HG03571 (cell line): Measurements from ENCODE around the gene ANKRD31.
"Not testable (repeated sequence)": the region's sequence is repeated elsewhere in the genome, so short reads cannot be mapped to it uniquely, and the experiment has no call there.

ENCODE experiments used
- ATAC-seq: cut with Tn5 transposase; IDR thresholded peaks from one replicate; pipeline ENCODE4 v1.9.1; 2021; ENCODE audit not compliant: unreplicated experiment

Gene ANKRD31

GRCh38 chr5:75235711-75236110 lies 967 bp downstream of the ANKRD31 start:
- ATAC-seq, result no peak

DNA sequence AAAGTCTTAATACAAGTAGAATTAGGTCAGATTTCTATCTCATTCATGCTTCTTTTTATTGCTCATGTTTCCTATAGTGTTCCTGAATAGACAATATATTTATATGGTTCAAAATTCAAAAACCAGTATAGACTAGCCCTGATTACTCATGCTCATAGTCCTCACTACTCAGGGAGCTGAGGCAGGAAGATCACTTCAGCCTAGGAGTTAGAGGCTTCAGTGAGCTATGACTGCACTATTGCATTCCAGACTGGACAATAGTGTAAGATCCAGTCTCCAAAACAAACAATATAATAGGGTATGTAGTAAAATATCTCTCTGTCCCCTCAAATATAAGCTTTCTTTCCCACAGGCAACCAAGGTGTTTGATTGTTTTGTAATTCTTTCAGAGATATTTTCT lies 2.4 kb downstream of the ANKRD31 start:
- no peak for ATAC-seq

DNA sequence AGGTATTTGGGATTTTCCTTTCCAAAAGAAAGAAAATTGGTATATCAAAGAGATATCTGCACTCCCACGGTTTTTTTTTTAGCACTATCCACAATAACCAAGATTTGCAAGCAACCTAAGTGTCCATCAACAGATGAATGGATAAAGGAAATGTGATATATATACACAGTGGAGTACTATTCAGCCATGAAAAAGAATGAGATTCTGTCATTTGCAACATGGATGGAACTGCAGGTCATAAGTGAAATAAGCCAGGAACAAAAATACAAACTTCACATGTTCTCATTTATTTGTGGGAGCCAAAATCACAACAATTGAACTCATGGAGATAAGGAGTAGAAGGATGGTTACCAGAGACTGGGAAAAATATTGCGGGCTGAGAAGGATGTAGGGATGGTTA lies 9.8 kb downstream of the ANKRD31 start:
- ATAC-seq, result no peak

DNA sequence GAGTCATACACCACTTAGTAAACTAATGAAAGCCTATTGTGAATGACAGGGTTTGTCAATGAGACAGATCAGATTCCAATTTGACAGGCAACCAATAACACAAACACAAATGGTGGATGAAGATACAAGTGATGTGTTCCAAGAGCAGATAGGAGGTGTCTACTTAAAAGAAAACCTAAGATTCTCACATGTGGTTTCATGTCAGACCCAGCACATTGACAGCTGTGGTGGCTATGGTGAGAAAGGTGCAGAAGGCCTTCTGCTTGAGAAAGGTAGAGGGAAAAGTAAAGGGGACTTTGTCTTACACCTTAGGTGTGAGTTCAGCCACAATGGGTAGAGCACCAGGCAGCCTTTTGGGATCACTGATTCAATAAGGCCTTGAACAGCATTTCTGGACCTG lies 11.2 kb downstream of the ANKRD31 start:
- ATAC-seq, result no peak

- not testable (repeated sequence) for ATAC-seq
These were observed 15.9 kb downstream of the ANKRD31 start for GRCh38 chr5:75220787-75221186.

DNA sequence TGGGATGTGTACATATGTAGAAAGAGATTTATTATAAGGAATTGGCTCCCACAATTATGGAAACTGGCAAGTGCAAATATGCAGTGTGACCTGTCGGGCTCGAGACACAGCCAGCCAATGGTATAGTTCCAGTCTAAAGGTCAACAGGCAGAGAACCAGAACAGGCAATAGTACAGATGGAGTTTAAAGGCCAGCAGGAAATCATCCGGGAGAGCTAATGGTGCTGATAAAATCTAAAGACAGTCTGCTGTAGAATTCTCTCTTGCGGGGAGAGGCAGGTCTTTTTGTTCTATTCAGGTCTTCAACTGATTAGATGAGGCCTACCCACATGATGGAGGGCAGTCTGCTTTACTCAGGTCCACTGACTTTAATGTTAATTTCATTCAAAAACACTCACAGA lies 21.8 kb downstream of the ANKRD31 start:
- ATAC-seq, result no peak

GRCh38 chr5:75214409-75214808 lies 22.3 kb downstream of the ANKRD31 start:
- no peak for ATAC-seq

GRCh38 chr5:75203604-75204003 lies 33.1 kb downstream of the ANKRD31 start:
- ATAC-seq, result no peak

GRCh38 chr5:75202935-75203334 lies 33.7 kb downstream of the ANKRD31 start:
- ATAC-seq, result no peak

GRCh38 chr5:75200776-75201175 lies 35.9 kb downstream of the ANKRD31 start:
- ATAC-seq, result no peak

GRCh38 chr5:75199946-75200345 lies 36.7 kb downstream of the ANKRD31 start:
- no peak for ATAC-seq

- no peak for ATAC-seq
These were observed 37.6 kb downstream of the ANKRD31 start for GRCh38 chr5:75199071-75199470.

DNA sequence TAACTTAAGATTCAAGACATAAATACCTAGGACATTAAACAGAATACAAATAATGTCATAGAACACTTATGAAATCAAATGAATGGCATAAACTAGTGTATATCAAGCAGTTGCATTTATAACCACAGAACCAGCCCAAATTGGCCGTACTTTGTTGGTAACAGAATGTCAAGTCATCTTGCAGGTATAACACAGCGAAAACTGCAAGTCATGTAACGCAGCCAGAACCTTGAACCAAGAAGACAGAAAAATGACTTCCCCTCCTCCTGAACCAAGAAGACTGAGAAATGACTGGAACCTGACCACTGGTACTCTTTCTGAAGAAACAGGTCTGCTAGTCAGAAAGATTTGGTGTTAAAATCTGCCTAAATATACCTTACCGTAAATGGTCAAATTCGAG lies 38.9 kb downstream of the ANKRD31 start:
- ATAC-seq, result no peak

DNA sequence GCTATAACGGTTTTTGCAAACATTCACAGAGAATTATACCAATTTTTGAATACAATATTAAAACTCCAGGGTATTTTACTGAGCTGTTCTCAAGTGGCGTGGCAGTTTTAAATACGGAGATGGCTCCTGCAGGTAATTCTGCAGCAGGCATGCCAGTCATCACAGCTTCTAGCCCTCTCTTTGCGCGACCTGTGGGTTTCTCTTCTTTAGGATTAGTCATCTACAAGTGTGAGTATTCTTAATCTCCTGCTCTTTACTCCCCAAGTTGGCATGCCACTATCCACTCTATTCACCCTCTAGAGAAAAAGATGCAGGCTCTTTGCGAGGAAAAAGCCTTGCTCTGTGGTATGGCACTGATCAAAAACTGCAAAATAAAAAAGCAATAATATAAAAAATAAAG lies 43.9 kb downstream of the ANKRD31 start:
- ATAC-seq, result no peak

- ATAC-seq, result no peak
These were observed 44.4 kb downstream of the ANKRD31 start for GRCh38 chr5:75192264-75192663.

DNA sequence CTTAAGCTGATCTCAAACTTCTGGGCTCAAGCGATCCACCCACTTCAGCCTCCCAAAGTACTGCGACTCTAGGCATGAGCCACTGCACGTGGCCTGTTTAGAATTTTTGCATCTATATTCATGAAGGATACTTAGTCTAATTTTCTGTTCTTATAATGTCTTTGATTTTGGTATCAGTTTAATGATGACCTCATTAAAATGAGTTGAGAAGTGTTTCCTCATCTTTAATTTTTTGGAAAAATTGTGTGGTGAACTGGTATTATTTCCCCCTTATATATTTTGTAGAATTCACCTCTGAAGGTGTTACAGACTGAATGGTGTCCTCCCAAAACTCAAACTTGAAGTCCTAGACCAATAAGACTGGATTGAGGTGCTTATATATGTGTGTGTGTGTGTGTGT lies 46.5 kb downstream of the ANKRD31 start:
- no peak for ATAC-seq

DNA sequence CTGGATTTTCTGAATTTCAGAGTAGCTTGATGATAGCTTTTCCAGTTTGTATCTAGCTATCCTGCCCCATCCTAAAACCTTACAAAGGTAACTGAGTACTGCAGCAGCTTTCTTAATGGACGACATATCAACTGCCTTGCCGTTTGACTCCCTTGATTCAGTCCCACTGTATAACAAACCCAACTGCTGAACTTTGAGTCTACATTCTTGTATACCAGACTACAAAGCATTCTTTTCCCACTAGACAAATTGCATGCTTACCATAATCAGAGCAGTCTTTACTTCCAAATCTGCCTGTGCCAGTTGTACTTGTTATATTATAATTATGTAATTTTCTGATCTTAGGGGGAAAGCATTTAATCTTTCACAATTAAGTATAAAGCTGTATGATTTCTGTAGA lies 47.3 kb downstream of the ANKRD31 start:
- no peak for ATAC-seq

- no peak for ATAC-seq
These were observed 50.9 kb downstream of the ANKRD31 start for GRCh38 chr5:75185763-75186162.

DNA sequence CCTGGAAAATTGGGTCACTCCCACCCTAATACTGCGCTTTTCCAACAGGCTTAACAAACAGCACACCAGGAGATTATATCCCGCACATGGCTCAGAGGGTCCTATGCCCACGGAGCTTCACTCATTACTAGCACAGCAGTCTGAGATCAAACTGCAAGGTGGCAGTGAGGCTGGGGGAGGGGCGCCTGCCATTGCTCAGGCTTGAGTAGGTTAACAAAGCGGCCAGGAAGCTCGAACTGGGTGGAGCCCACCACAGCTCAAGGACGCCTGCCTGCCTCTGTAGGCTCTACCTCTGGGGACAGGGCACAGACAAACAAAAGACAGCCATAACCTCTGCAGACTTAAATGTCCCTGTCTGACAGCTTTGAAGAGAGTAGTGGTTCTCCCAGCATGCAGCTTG lies 60.7 kb downstream of the ANKRD31 start:
- ATAC-seq, result not testable (repeated sequence)

DNA sequence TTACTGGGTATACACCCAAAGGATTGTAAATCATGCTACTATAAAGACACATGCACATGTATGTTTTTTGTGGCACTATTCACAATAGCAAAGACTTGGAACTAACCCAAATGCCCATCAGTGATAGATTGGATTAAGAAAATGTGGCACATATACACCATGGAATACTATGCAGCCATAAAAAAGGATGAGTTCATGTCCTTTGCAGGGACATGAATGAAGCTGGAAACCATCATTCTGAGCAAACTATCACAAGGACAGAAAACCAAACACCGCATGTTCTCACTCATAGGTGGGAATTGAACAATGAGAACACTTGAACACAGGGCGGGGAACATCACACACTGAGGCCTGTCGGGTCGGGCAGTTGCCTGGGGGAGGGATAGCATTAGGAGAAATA lies 61.8 kb downstream of the ANKRD31 start:
- ATAC-seq, result not testable (repeated sequence)

- no peak for ATAC-seq
These were observed 67.2 kb downstream of the ANKRD31 start for GRCh38 chr5:75169516-75169915.

- ATAC-seq, result no peak
These were observed 68.5 kb downstream of the ANKRD31 start for GRCh38 chr5:75168026-75168735.

DNA sequence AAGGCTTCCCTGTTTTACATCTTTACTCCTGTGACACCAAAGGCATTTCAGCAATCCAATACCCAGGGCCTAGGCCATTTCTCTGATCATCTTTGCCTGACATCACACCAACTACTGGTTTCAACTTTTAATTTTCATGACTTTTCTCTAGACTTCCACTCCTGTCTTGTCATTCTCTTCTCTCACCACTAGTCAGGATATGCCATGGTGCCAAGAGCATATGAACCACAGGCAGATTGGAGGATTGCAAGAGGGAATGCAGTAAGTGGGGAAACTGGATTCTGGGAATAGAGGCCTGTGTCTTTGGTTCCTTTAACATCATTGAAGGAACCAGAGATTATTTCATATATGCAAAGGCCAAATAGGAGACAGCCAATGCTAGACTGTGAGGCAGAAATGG lies 69.3 kb downstream of the ANKRD31 start:
- ATAC-seq, result no peak
